Measurements from ENCODE around the gene SH3PXD2B.

- TF ChIP-seq POLR2AphosphoS5 (IDR thresholded peaks at IDR 0.05) (no peak), CTCF (IDR thresholded peaks at IDR 0.05) (no peak), POLR2A (IDR thresholded peaks at IDR 0.05) (no peak)
These were observed 143.3 kb downstream of the SH3PXD2B start for GRCh38 chr5:172311026-172311425.
